ENCODE results near the gene P4HTM.

The P4HTM gene

DNA sequence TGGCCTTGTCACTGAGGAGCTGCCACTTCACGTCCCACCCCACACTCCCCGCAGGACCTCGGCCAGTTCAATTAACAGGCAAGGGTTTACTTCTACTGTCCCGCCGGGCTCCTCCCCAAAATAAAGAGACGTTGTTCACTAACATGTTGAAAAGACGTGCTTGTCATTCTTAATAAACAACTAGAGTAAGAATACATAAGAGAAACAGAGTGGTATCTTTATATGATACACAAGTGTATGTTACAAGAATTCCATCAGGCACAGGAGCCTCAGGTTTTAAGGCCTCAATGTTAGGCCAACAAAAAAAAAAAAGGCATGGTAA is 39.5 kb downstream of the P4HTM start:
- peaks cover 7 to 65% (median 58%) of the 10 kb centered on the region in 5 donors for H3K36me3 ChIP-seq (ENCODE audit: control insufficient read depth in 5 of 5, insufficient read depth in 5 of 5, low read length in 5 of 5)
- H3K4me1 ChIP-seq (ENCODE audit: control insufficient read depth in 5 of 5, insufficient read depth in 5 of 5, low read length in 5 of 5), result peaks cover 8 to 45% (median 29%) of the 10 kb centered on the region in 5 donors
- peak overlapping the region; percentile 92 for H3K27ac ChIP-seq (ENCODE audit: low read depth, low read length)
- peak overlapping the region; percentile 32 to 79 (median 70) for H3K4me3 ChIP-seq (ENCODE audit: low read depth in 1 of 5, low read length in 5 of 5)
- no peaks in the 10 kb centered on the region for H3K27me3 ChIP-seq (ENCODE audit: control insufficient read depth in 5 of 5, insufficient read depth in 4 of 5, low read length in 5 of 5)
- H3K9ac ChIP-seq (ENCODE audit: low read length in 5 of 5), result peak overlapping the region; percentile 48 to 87 (median 81)
- no peaks in the 10 kb centered on the region for H3K9me3 ChIP-seq (ENCODE audit: control insufficient read depth in 5 of 5, low read length in 5 of 5)

DNA sequence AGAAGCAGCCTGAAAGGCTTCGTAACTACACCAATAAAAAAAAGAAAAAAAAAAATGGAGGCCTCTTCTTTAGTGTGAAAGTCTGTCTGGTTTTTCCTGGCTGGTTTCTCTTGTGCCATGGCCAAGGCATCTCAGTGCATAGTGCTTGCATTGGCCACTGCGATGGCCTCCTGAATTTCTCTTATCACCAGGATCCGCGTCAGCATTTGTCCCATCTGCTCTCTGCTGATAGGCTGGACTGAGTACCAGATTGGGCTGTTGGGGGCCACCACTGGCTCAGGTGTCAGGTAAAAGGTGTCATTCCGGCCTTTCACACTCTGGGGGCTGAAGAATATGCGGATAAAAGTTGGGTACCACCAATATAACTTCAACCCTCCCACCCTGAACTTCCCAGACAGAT is 40.3 kb downstream of the P4HTM start:
- H3K36me3 ChIP-seq (ENCODE audit: control insufficient read depth in 5 of 5, insufficient read depth in 5 of 5, low read length in 5 of 5), result peaks cover 7 to 64% (median 55%) of the 10 kb centered on the region in 5 donors

DNA sequence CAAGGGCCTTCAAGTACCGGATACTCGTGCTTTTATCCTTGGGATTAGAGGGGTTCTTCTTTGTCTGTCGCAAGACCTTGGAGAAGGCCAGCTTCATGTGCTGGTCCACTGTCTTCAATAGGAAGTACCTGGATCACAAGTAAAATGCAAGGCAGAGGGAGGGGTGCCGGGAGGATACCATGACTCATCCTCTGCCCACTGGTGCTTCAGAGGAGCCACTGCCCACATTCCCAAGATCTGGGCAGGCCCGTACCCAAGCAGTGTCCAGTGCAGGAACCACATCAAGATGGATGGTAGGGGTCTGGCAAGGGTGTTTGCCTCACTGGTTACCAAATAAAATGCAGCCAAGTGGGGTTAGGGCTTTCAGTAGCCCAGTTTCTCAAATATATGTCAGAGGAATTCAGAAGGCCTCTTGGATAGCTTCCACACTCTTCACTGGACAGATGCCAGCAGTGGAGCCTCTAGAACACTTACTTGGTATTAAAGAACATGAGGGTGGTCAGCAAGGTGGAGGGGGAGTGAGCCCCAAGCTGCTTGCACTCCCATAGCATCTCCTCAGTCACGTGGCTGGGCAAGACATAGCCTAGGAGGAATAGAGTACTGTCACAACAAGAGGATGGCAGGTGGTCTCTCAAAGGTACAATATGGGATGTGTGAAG is 42.7 kb downstream of the P4HTM start:
- Histone ChIP-seq H3K4me1 (ENCODE audit: control insufficient read depth in 5 of 5, insufficient read depth in 5 of 5, low read length in 5 of 5) (peaks cover 8 to 34% (median 28%) of the 10 kb centered on the region in 5 donors), H3K9me3 (ENCODE audit: control insufficient read depth in 5 of 5, low read length in 5 of 5) (no peaks in the 10 kb centered on the region), H3K9ac (ENCODE audit: low read length in 5 of 5) (no peak overlapping the region), H3K27ac (ENCODE audit: low read depth, low read length) (no peak overlapping the region), H3K27me3 (ENCODE audit: control insufficient read depth in 5 of 5, insufficient read depth in 4 of 5, low read length in 5 of 5) (no peaks in the 10 kb centered on the region), H3K36me3 (ENCODE audit: control insufficient read depth in 5 of 5, insufficient read depth in 5 of 5, low read length in 5 of 5) (peaks cover 11 to 64% (median 46%) of the 10 kb centered on the region in 5 donors), H3K4me3 (ENCODE audit: low read depth in 1 of 5, low read length in 5 of 5) (no peak overlapping the region)

More for the DNA sequence above, 40.3 kb downstream of the P4HTM start:
- peaks cover 8 to 42% (median 28%) of the 10 kb centered on the region in 5 donors for H3K4me1 ChIP-seq (ENCODE audit: control insufficient read depth in 5 of 5, insufficient read depth in 5 of 5, low read length in 5 of 5)
- no peaks in the 10 kb centered on the region for H3K27me3 ChIP-seq (ENCODE audit: control insufficient read depth in 5 of 5, insufficient read depth in 4 of 5, low read length in 5 of 5)
- no peaks in the 10 kb centered on the region for H3K9me3 ChIP-seq (ENCODE audit: control insufficient read depth in 5 of 5, low read length in 5 of 5)
- no peak overlapping the region for H3K4me3 ChIP-seq (ENCODE audit: low read depth in 1 of 5, low read length in 5 of 5)
- no peak overlapping the region for H3K9ac ChIP-seq (ENCODE audit: low read length in 5 of 5)
- peak overlapping the region; percentile 92 for H3K27ac ChIP-seq (ENCODE audit: low read depth, low read length)

DNA sequence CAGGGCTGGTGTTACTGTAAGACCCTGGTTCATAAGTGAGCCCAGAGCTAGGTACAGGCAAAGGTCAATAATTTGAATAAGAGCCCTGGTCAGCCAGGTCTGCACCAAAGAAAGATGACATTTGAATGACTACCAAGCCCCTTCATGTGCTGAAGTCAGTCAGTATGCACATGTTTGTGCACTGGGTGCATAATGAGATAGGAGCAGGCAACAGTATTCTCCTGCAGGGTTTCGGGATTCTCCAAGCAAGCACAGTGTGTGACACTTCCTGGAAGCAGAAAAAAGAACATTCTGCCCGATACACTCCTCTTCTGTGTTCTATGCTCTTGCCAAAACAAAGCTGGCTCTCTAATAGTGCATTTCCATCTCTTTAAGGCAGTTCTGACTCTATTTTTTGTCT is 44.6 kb downstream of the P4HTM start:
- H3K27ac ChIP-seq (ENCODE audit: low read depth, low read length), result no peak overlapping the region
- peaks cover 2 to 17% (median 13%) of the 10 kb centered on the region in 5 donors for H3K4me1 ChIP-seq (ENCODE audit: control insufficient read depth in 5 of 5, insufficient read depth in 5 of 5, low read length in 5 of 5)
- no peak overlapping the region for H3K4me3 ChIP-seq (ENCODE audit: low read depth in 1 of 5, low read length in 5 of 5)
- peaks cover 11 to 67% (median 46%) of the 10 kb centered on the region in 5 donors for H3K36me3 ChIP-seq (ENCODE audit: control insufficient read depth in 5 of 5, insufficient read depth in 5 of 5, low read length in 5 of 5)
- H3K9ac ChIP-seq (ENCODE audit: low read length in 5 of 5), result peak overlapping the region in 2 of 5 donors; percentile 20 to 47
- no peaks in the 10 kb centered on the region for H3K9me3 ChIP-seq (ENCODE audit: control insufficient read depth in 5 of 5, low read length in 5 of 5)
- no peaks in the 10 kb centered on the region for H3K27me3 ChIP-seq (ENCODE audit: control insufficient read depth in 5 of 5, insufficient read depth in 4 of 5, low read length in 5 of 5)

DNA sequence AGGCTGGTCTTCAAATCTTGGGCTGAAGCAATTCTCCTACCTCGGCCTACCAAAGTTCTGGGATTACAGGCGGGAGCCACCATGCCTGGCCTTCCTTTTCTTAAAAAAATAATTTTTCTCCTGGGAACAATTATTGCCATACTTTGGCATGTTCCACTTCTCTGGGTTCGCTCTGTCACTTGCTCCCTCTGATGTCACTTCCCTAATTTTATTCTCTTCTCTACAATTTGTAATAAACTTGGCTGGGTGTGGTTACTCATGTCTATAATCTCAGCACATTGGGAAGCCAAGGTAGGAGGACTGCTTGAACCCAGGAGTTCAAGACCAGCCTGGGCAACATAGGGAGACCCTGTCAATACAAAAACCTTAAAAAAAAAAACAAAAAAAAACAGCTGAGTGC is 45.2 kb downstream of the P4HTM start:
- Histone ChIP-seq H3K9ac (ENCODE audit: low read length in 5 of 5) (peak overlapping the region in 1 of 5 donors; percentile 47), H3K4me1 (ENCODE audit: control insufficient read depth in 5 of 5, insufficient read depth in 5 of 5, low read length in 5 of 5) (peaks cover 2 to 15% (median 11%) of the 10 kb centered on the region in 5 donors), H3K9me3 (ENCODE audit: control insufficient read depth in 5 of 5, low read length in 5 of 5) (no peaks in the 10 kb centered on the region), H3K36me3 (ENCODE audit: control insufficient read depth in 5 of 5, insufficient read depth in 5 of 5, low read length in 5 of 5) (peaks cover 11 to 63% (median 48%) of the 10 kb centered on the region in 5 donors), H3K27ac (ENCODE audit: low read depth, low read length) (no peak overlapping the region), H3K4me3 (ENCODE audit: low read depth in 1 of 5, low read length in 5 of 5) (no peak overlapping the region), H3K27me3 (ENCODE audit: control insufficient read depth in 5 of 5, insufficient read depth in 4 of 5, low read length in 5 of 5) (no peaks in the 10 kb centered on the region)

DNA sequence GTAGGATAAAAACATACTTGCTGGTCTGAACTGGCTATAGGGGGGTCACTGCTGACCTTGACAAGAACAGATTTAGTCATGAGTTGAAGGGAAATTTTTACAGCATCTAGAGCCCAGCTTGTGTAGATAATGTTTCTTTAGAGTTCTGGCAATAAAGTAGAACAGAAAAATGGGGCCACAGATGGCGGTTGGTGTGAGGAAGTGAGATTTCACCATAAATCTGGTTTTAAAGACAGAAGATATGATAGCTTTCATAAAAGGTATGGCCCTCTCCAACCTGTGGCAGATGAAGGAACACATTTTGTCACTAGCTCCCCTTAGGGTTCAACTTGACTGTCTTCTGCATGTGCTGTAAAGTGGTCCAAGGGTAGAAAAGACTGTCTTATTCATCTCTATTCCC is 63.5 kb downstream of the P4HTM start:
- Histone ChIP-seq H3K9ac (ENCODE audit: low read length in 5 of 5) (peak overlapping the region in 1 of 5 donors; percentile 4), H3K4me1 (ENCODE audit: control insufficient read depth in 5 of 5, insufficient read depth in 5 of 5, low read length in 5 of 5) (peaks cover 2 to 47% (median 39%) of the 10 kb centered on the region in 5 donors), H3K4me3 (ENCODE audit: low read depth in 1 of 5, low read length in 5 of 5) (no peak overlapping the region), H3K27me3 (ENCODE audit: control insufficient read depth in 5 of 5, insufficient read depth in 4 of 5, low read length in 5 of 5) (no peaks in the 10 kb centered on the region), H3K36me3 (ENCODE audit: control insufficient read depth in 5 of 5, insufficient read depth in 5 of 5, low read length in 5 of 5) (peaks cover 13 to 61% (median 53%) of the 10 kb centered on the region in 5 donors), H3K9me3 (ENCODE audit: control insufficient read depth in 5 of 5, low read length in 5 of 5) (no peaks in the 10 kb centered on the region), H3K27ac (ENCODE audit: low read depth, low read length) (no peak overlapping the region)

DNA sequence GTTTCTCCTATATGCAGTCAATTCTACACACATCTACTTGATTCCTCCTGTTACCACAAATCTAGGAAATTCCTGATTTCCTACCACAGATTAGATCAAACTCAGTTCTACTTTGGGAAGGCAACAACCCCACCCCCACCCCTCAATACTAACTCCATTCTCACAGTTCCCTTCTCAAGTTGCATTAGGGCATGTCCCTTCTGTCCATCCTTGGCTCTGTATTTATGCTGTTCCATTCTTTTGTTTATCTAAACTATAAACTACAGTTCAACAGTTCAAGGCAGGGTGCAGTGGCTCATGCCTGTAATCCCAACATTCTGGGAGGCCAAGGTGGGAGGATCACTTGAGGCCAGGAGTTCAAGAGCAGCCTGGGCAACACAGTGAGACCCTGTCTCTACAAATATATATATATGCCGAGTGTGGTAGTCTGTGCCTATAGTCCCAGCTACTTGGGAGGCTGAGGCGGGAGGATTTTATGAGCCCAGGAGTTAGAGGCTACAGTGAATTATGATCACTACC is 64.4 kb downstream of the P4HTM start:
- Histone ChIP-seq H3K27ac (ENCODE audit: low read depth, low read length) (no peak overlapping the region), H3K9ac (ENCODE audit: low read length in 5 of 5) (no peak overlapping the region), H3K36me3 (ENCODE audit: control insufficient read depth in 5 of 5, insufficient read depth in 5 of 5, low read length in 5 of 5) (peaks cover 13 to 61% (median 50%) of the 10 kb centered on the region in 5 donors)

More for the DNA sequence above, 64.4 kb downstream of the P4HTM start:
- Histone ChIP-seq H3K27me3 (ENCODE audit: control insufficient read depth in 5 of 5, insufficient read depth in 4 of 5, low read length in 5 of 5) (no peaks in the 10 kb centered on the region), H3K4me3 (ENCODE audit: low read depth in 1 of 5, low read length in 5 of 5) (no peak overlapping the region), H3K9me3 (ENCODE audit: control insufficient read depth in 5 of 5, low read length in 5 of 5) (no peaks in the 10 kb centered on the region), H3K4me1 (ENCODE audit: control insufficient read depth in 5 of 5, insufficient read depth in 5 of 5, low read length in 5 of 5) (peaks cover 2 to 47% (median 39%) of the 10 kb centered on the region in 5 donors)

All from subcutaneous abdominal adipose tissue (tissue), 5 donors.